ENCODE measurements around the gene RPE65.

GRCh38 chr1:68409426-68409825, 40.3 kb downstream of the RPE65 start:
- no peak for TF ChIP-seq CTCF (IDR thresholded peaks at IDR 0.05)
- TF ChIP-seq POLR2A (IDR thresholded peaks at IDR 0.05): no peak
